ENCODE results near the gene CCDC88C.

Gene CCDC88C

DNA sequence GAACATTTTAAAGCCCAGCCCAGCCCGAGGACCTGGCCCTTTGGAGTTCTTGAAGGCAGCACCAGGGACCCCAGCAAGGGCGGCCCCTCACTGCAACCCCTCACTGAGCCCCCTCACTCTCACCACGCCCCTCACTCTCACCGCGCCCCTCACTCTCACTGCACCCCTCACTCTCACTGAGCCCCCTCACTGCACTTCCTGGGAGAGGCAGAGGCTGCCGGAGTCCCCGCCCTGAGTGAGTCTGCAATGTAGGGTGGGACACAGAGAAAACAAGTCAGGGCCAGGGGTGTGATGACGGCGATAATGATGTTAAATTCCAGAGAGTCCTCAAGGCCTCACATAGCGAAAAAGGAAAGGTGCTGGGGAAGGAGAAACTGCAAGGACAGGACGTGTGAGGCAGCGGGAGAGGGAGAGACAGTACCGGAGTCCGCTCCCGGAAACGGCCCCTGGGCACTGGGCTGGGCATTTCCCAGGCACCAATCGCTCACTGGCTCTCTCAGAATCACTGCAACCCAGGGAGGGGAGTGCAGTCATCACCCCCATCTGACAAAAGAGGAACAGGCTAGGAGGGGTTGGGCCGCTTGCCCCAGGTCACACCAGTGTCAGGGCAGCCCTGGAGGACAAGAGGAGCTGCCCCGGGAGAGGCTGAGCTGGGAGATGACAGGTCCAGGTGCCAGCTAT, 24.9 kb downstream of the CCDC88C start:
- no peak overlapping the region for H4K8ac ChIP-seq (ENCODE audit: low read depth, low read length)
- H3K4me2 ChIP-seq (ENCODE audit: low read length): no peak overlapping the region
- no peak overlapping the region for H4K91ac ChIP-seq (ENCODE audit: low read depth, low read length)
- no peaks in the 10 kb centered on the region for H3K36me3 ChIP-seq (ENCODE audit: control insufficient read depth in 1 of 2, insufficient read depth in 2 of 2, low read length in 2 of 2)
- H3K4me3 ChIP-seq (ENCODE audit: low read depth, low read length): no peak overlapping the region
- no peak overlapping the region for H3K4ac ChIP-seq (ENCODE audit: low read depth, low read length)
- H3K18ac ChIP-seq (ENCODE audit: low read length): no peak overlapping the region
- no peak overlapping the region for H2AK5ac ChIP-seq (ENCODE audit: low read length)
- H3K23ac ChIP-seq (ENCODE audit: low read length): no peak overlapping the region
- no peak overlapping the region for H2BK120ac ChIP-seq (ENCODE audit: insufficient read depth, low read length, poor library complexity)
- no peaks in the 10 kb centered on the region for H3K27me3 ChIP-seq (ENCODE audit: insufficient read depth, low read length)
- no peak overlapping the region for H2BK12ac ChIP-seq (ENCODE audit: low read length)
- DNase-seq: peak in 1 of 2 donors; percentile 20
- H3K4me1 ChIP-seq (ENCODE audit: control insufficient read depth in 1 of 2, insufficient read depth in 2 of 2, low read length in 2 of 2): peaks cover 11 to 21% of the 10 kb centered on the region in 2 experiments
- H3K27ac ChIP-seq (ENCODE audit: low read depth, low read length): no peak overlapping the region
- H2BK5ac ChIP-seq (ENCODE audit: low read depth, low read length, poor library complexity): no peak overlapping the region
- no peak overlapping the region for H4K12ac ChIP-seq (ENCODE audit: low read depth, low read length)
- H3K14ac ChIP-seq (ENCODE audit: low read length): no peak overlapping the region
- no peaks in the 10 kb centered on the region for H3K9me3 ChIP-seq (ENCODE audit: insufficient read depth, low read depth, low read length)
- H3K9ac ChIP-seq (ENCODE audit: low read length): no peak overlapping the region
- no peak overlapping the region for H2AFZ ChIP-seq (ENCODE audit: insufficient read depth, low read length, poor library complexity)
- H3K79me1 ChIP-seq (ENCODE audit: low read length): peaks cover 2% of the 10 kb centered on the region
- H3K79me2 ChIP-seq (ENCODE audit: control insufficient read depth, insufficient read depth, low read length, poor library complexity): no peaks in the 10 kb centered on the region
- no CpG with 5 or more reads among the region's 19 CpGs for WGBS (ENCODE audit: extremely low coverage, insufficient coverage, insufficient read length)

- Histone ChIP-seq H2BK5ac (ENCODE audit: low read depth, low read length, poor library complexity) (no peak overlapping the region), H3K23ac (ENCODE audit: low read length) (no peak overlapping the region), H2AFZ (ENCODE audit: insufficient read depth, low read length, poor library complexity) (no peak overlapping the region), H3K14ac (ENCODE audit: low read length) (no peak overlapping the region), H3K27ac (ENCODE audit: low read depth, low read length) (no peak overlapping the region), H3K36me3 (ENCODE audit: control insufficient read depth in 1 of 2, insufficient read depth in 2 of 2, low read length in 2 of 2) (no peaks in the 10 kb centered on the region), H3K4me3 (ENCODE audit: low read depth, low read length) (no peak overlapping the region), H3K79me1 (ENCODE audit: low read length) (no peaks in the 10 kb centered on the region), H2AK5ac (ENCODE audit: low read length) (no peak overlapping the region), H2BK120ac (ENCODE audit: insufficient read depth, low read length, poor library complexity) (no peak overlapping the region), H3K27me3 (ENCODE audit: insufficient read depth, low read length) (no peaks in the 10 kb centered on the region), H3K4ac (ENCODE audit: low read depth, low read length) (no peak overlapping the region), H3K4me1 (ENCODE audit: control insufficient read depth in 1 of 2, insufficient read depth in 2 of 2, low read length in 2 of 2) (peaks cover under 1 to 9% of the 10 kb centered on the region in 2 experiments), H3K18ac (ENCODE audit: low read length) (no peak overlapping the region), H4K12ac (ENCODE audit: low read depth, low read length) (no peak overlapping the region), H4K8ac (ENCODE audit: low read depth, low read length) (no peak overlapping the region), H4K91ac (ENCODE audit: low read depth, low read length) (no peak overlapping the region), H3K9ac (ENCODE audit: low read length) (no peak overlapping the region), H3K9me3 (ENCODE audit: insufficient read depth, low read depth, low read length) (no peaks in the 10 kb centered on the region), H3K79me2 (ENCODE audit: control insufficient read depth, insufficient read depth, low read length, poor library complexity) (no peaks in the 10 kb centered on the region), H3K4me2 (ENCODE audit: low read length) (no peak overlapping the region), H2BK12ac (ENCODE audit: low read length) (no peak overlapping the region)
- no peak for DNase-seq
- no CpG with 5 or more reads among the region's 12 CpGs for WGBS (ENCODE audit: extremely low coverage, insufficient coverage, insufficient read length)
These were observed 27.3 kb downstream of the CCDC88C start for GRCh38 chr14:91390165-91390778.

GRCh38 chr14:91389150-91389549, 28.5 kb downstream of the CCDC88C start:
- Histone ChIP-seq H4K91ac (ENCODE audit: low read depth, low read length) (no peak overlapping the region), H3K9me3 (ENCODE audit: insufficient read depth, low read depth, low read length) (no peaks in the 10 kb centered on the region), H3K14ac (ENCODE audit: low read length) (no peak overlapping the region), H2BK12ac (ENCODE audit: low read length) (no peak overlapping the region), H4K8ac (ENCODE audit: low read depth, low read length) (no peak overlapping the region), H3K4me1 (ENCODE audit: control insufficient read depth in 1 of 2, insufficient read depth in 2 of 2, low read length in 2 of 2) (peaks cover 0 to 9% of the 10 kb centered on the region in 2 experiments), H3K27me3 (ENCODE audit: insufficient read depth, low read length) (no peaks in the 10 kb centered on the region), H2AK5ac (ENCODE audit: low read length) (no peak overlapping the region), H2AFZ (ENCODE audit: insufficient read depth, low read length, poor library complexity) (no peak overlapping the region), H3K4ac (ENCODE audit: low read depth, low read length) (no peak overlapping the region), H3K4me2 (ENCODE audit: low read length) (no peak overlapping the region), H2BK120ac (ENCODE audit: insufficient read depth, low read length, poor library complexity) (no peak overlapping the region), H3K18ac (ENCODE audit: low read length) (no peak overlapping the region), H3K4me3 (ENCODE audit: low read depth, low read length) (no peak overlapping the region), H3K9ac (ENCODE audit: low read length) (no peak overlapping the region), H3K36me3 (ENCODE audit: control insufficient read depth in 1 of 2, insufficient read depth in 2 of 2, low read length in 2 of 2) (no peaks in the 10 kb centered on the region), H2BK5ac (ENCODE audit: low read depth, low read length, poor library complexity) (no peak overlapping the region), H3K79me1 (ENCODE audit: low read length) (no peaks in the 10 kb centered on the region), H3K23ac (ENCODE audit: low read length) (no peak overlapping the region), H4K12ac (ENCODE audit: low read depth, low read length) (no peak overlapping the region), H3K27ac (ENCODE audit: low read depth, low read length) (no peak overlapping the region), H3K79me2 (ENCODE audit: control insufficient read depth, insufficient read depth, low read length, poor library complexity) (no peaks in the 10 kb centered on the region)
- DNase-seq: no peak
- no CpG with 5 or more reads among the region's 5 CpGs for WGBS (ENCODE audit: extremely low coverage, insufficient coverage, insufficient read length)

GRCh38 chr14:91388551-91388975, 29.1 kb downstream of the CCDC88C start:
- Histone ChIP-seq H3K23ac (ENCODE audit: low read length) (no peak overlapping the region), H3K4ac (ENCODE audit: low read depth, low read length) (no peak overlapping the region), H2AFZ (ENCODE audit: insufficient read depth, low read length, poor library complexity) (no peak overlapping the region), H3K9ac (ENCODE audit: low read length) (no peak overlapping the region), H3K4me3 (ENCODE audit: low read depth, low read length) (no peak overlapping the region), H4K91ac (ENCODE audit: low read depth, low read length) (no peak overlapping the region), H3K79me2 (ENCODE audit: control insufficient read depth, insufficient read depth, low read length, poor library complexity) (no peaks in the 10 kb centered on the region), H3K27ac (ENCODE audit: low read depth, low read length) (no peak overlapping the region), H3K27me3 (ENCODE audit: insufficient read depth, low read length) (no peaks in the 10 kb centered on the region), H3K14ac (ENCODE audit: low read length) (no peak overlapping the region), H4K12ac (ENCODE audit: low read depth, low read length) (no peak overlapping the region), H3K79me1 (ENCODE audit: low read length) (no peaks in the 10 kb centered on the region), H3K4me2 (ENCODE audit: low read length) (no peak overlapping the region), H3K18ac (ENCODE audit: low read length) (no peak overlapping the region), H2AK5ac (ENCODE audit: low read length) (no peak overlapping the region), H2BK120ac (ENCODE audit: insufficient read depth, low read length, poor library complexity) (no peak overlapping the region), H2BK12ac (ENCODE audit: low read length) (no peak overlapping the region), H3K9me3 (ENCODE audit: insufficient read depth, low read depth, low read length) (no peaks in the 10 kb centered on the region), H4K8ac (ENCODE audit: low read depth, low read length) (no peak overlapping the region), H3K36me3 (ENCODE audit: control insufficient read depth in 1 of 2, insufficient read depth in 2 of 2, low read length in 2 of 2) (no peaks in the 10 kb centered on the region), H2BK5ac (ENCODE audit: low read depth, low read length, poor library complexity) (no peak overlapping the region), H3K4me1 (ENCODE audit: control insufficient read depth in 1 of 2, insufficient read depth in 2 of 2, low read length in 2 of 2) (peaks cover 4 to 10% of the 10 kb centered on the region in 2 experiments)
- peak in 1 of 2 donors; percentile 22 for DNase-seq
- no CpG with 5 or more reads among the region's 13 CpGs for WGBS (ENCODE audit: extremely low coverage, insufficient coverage, insufficient read length)

Measured in trophoblast cell (in vitro differentiated cells and primary cell).